A673 (cell line): ENCODE results near the gene RALB. TPM values are rescaled to one million over a fixed set of nuclear protein-coding genes. Genes with fewer than 3 reads are reported as not detected.

Experiments used
- BruUV-seq: library from RNA; stranded (reverse); fragments of 400-500 nt; replicated peaks from 2 replicates; lab custom pipeline; 2021; lab: Mats Ljungman, UMichigan
- CTCF ChIA-PET: fragments of 300-600 bp; sonication (Branson Sonifier 250); formaldehyde crosslinking; loops from one replicate; lab custom pipeline; 2022; ENCODE audit warnings: antibody characterized with exemption; lab: Charles Lee
- POLR2A ChIA-PET: fragments of 300-600 bp; sonication (Branson Sonifier 250); formaldehyde crosslinking; loops from one replicate; lab custom pipeline; 2022; ENCODE audit warnings: antibody characterized with exemption; ENCODE audit not compliant: low non-redundant PET; lab: Charles Lee
- DNase-seq: peaks from one replicate; pipeline ENCODE4 v3.0.0-alpha.2; 2015; ENCODE audit warnings: low spot score
- H3K27ac ChIP-seq: fragments of 200-600 bp; sonication (generic); 2 replicates; pipeline ENCODE4 v1.5.1; 2016; ENCODE audit warnings: mixed run types, low read depth, mild to moderate bottlenecking, mixed read lengths, antibody characterized with exemption, low read length; ENCODE audit not compliant: poor library complexity, severe bottlenecking
- H3K27me3 ChIP-seq: fragments of 200-600 bp; sonication (generic); replicated peaks from 2 replicates; pipeline ENCODE4 v1.6.1; 2017; ENCODE audit warnings: mixed run types, low read depth, mild to moderate bottlenecking, mixed read lengths, antibody characterized with exemption, low read length; ENCODE audit not compliant: insufficient read depth, poor library complexity
- H3K36me3 ChIP-seq: fragments of 200-600 bp; sonication (generic); 2 replicates; pipeline ENCODE4 v1.6.1; 2016; ENCODE audit warnings: mixed run types, mild to moderate bottlenecking, mixed read lengths, antibody characterized with exemption, low read length; ENCODE audit not compliant: insufficient read depth, poor library complexity, severe bottlenecking
- H3K4me1 ChIP-seq: fragments of 200-600 bp; sonication (generic); 2 replicates; pipeline ENCODE4 v1.6.1; 2017; ENCODE audit warnings: mixed run types, mild to moderate bottlenecking, mixed read lengths, antibody characterized with exemption, low read length; ENCODE audit not compliant: insufficient read depth, poor library complexity, severe bottlenecking
- H3K4me3 ChIP-seq: fragments of 200-600 bp; sonication (generic); 2 replicates; pipeline ENCODE4 v1.5.1; 2016; ENCODE audit warnings: low read depth, mixed run types, mild to moderate bottlenecking, mixed read lengths, low read length; ENCODE audit not compliant: poor library complexity, severe bottlenecking
- H3K9me3 ChIP-seq: fragments of 200-600 bp; sonication (generic); 2 replicates; pipeline ENCODE4 v1.6.1; 2016; ENCODE audit warnings: mixed run types, low read depth, mild to moderate bottlenecking, mixed read lengths, antibody characterized with exemption, low read length; ENCODE audit not compliant: poor library complexity, severe bottlenecking
- EZH2 ChIP-seq: fragments of 200-600 bp; sonication (generic); IDR thresholded peaks from 2 replicates; pipeline ENCODE4 v1.6.1; 2017; ENCODE audit warnings: borderline replicate concordance, low read depth, mild to moderate bottlenecking, mixed read lengths, antibody characterized with exemption, low read length; ENCODE audit not compliant: poor library complexity, severe bottlenecking
- intact Hi-C: fragments of 100-400 bp; cut with micrococcal nuclease; formaldehyde crosslinking; loops from one replicate; pipeline ENCODE4 v1.10.0; 2022; ENCODE audit not compliant: unreplicated experiment
- total RNA-seq: library from RNA; stranded (reverse); gene quantifications from 2 replicates; pipeline ENCODE4 v1.2.3, GENCODE V29; 2021
- TF ChIP-seq, protein P1 (sequence below): fragments of 300-800, 200-600 bp; sonication (generic); conservative IDR thresholded peaks from 2 replicates; pipeline ENCODE4 v1.5.1; 2017; ENCODE audit warnings: low read depth, mild to moderate bottlenecking, antibody characterized with exemption, low read length, moderate library complexity, mixed read lengths

The RALB gene
- total RNA-seq, 1 experiment from 2014 or later, result 47.0 TPM

DNA sequence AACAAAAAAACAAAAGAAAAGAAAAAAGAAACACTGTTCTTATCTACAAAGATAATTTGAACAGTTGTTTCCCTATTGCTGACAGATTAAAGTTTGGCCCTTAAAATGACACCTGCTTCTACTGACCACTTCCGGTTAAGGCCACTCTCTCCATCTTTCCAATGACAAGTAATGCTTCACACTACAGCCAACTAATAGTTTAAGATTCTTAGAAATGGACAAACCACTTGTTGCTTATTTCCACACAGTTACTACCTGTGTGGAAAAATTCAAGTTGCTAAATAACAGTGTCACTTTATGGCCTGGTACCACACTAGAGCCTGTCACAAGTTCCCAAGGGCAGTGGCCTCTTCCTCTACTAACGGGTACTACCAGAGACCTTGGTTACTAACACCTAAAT lies 31.9 kb upstream of the RALB start:
- H3K4me1 ChIP-seq, result peaks cover 18% of the 10 kb centered on the region
- H3K9me3 ChIP-seq, result no peaks in the 10 kb centered on the region
- intact Hi-C loops, result no loop called here
- POLR2A ChIA-PET, result no interaction called here
- H3K4me3 ChIP-seq, result no peak overlapping the region
- BruUV-seq, result no TSS peak
- CTCF ChIA-PET, result no interaction called here
- no peak overlapping the region for H3K27ac ChIP-seq
- TF ChIP-seq, protein P1, sequence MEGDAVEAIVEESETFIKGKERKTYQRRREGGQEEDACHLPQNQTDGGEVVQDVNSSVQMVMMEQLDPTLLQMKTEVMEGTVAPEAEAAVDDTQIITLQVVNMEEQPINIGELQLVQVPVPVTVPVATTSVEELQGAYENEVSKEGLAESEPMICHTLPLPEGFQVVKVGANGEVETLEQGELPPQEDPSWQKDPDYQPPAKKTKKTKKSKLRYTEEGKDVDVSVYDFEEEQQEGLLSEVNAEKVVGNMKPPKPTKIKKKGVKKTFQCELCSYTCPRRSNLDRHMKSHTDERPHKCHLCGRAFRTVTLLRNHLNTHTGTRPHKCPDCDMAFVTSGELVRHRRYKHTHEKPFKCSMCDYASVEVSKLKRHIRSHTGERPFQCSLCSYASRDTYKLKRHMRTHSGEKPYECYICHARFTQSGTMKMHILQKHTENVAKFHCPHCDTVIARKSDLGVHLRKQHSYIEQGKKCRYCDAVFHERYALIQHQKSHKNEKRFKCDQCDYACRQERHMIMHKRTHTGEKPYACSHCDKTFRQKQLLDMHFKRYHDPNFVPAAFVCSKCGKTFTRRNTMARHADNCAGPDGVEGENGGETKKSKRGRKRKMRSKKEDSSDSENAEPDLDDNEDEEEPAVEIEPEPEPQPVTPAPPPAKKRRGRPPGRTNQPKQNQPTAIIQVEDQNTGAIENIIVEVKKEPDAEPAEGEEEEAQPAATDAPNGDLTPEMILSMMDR, result no peak
- no peak for TF ChIP-seq EZH2
- H3K36me3 ChIP-seq, result no peaks in the 10 kb centered on the region
- H3K27me3 ChIP-seq, result no peaks in the 10 kb centered on the region
- DNase-seq, result no peak

DNA sequence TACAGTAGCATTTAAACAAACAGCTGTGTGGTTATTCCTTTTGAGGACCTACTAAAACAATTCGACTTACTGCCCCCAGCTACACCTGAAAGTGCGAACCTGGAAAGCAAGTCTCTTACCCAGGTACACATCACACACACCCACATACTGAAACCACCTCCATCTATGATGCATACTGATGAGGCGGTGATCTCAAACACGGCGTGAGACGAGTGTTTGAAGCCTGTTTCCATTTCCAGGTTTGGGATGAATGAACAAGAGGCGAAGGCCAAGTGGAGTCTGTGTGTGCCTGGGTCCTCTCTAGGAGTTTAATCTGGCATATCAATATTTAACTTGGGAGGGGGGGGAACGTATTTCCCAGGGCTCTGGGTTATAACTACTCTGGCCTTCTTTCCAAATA lies 31.0 kb upstream of the RALB start:
- intact Hi-C loops, result no loop called here
- Histone ChIP-seq H3K9me3 (no peaks in the 10 kb centered on the region), H3K36me3 (no peaks in the 10 kb centered on the region), H3K4me3 (peak overlapping the region; percentile 60), H3K27ac (no peak overlapping the region), H3K4me1 (peaks cover 18% of the 10 kb centered on the region), H3K27me3 (no peaks in the 10 kb centered on the region)
- TSS peak; percentile 59 for BruUV-seq
- TF ChIP-seq, protein P1, result no peak
- TF ChIP-seq EZH2, result no peak
- DNase-seq, result no peak
- ChIA-PET POLR2A (no interaction called here), CTCF (no interaction called here)

- ChIA-PET CTCF (interaction anchor here (0.6 to 0.7 kb wide), 2 partner anchors 8 to 20 kb away, joined by 3 to 4 read pairs; no protein-coding TSS in a partner anchor), POLR2A (interaction anchor here (0.7 kb wide), 1 partner anchor 104 kb away, joined by 3 read pairs; no protein-coding TSS in a partner anchor)
- intact Hi-C loops, result no loop called here
Observed at GRCh38 chr2:120222186-120223033, 30.2 kb upstream of the RALB start.

More at GRCh38 chr2:120222186-120223033, 30.2 kb upstream of the RALB start:
- Histone ChIP-seq H3K4me3 (peak overlapping the region; percentile 60), H3K27ac (peak overlapping the region; percentile 93), H3K27me3 (no peaks in the 10 kb centered on the region), H3K4me1 (peaks cover 18% of the 10 kb centered on the region), H3K36me3 (no peaks in the 10 kb centered on the region), H3K9me3 (no peaks in the 10 kb centered on the region)
- no peak for TF ChIP-seq EZH2
- TF ChIP-seq, protein P1, result no peak
- BruUV-seq, result no TSS peak
- DNase-seq, result no peak
